HEK293T (cell line): ENCODE data around the gene RPL14.

Experiments used
- ARNT ChIP-seq: fragments of 450-650 bp; IDR thresholded peaks from 2 replicates; pipeline ENCODE4 v1.6.1; 2017; ENCODE audit warnings: mild to moderate bottlenecking
- BHLHE40 ChIP-seq: fragments of 450-650 bp; IDR thresholded peaks from 2 replicates; pipeline ENCODE4 v1.6.1; 2016; ENCODE audit warnings: mild to moderate bottlenecking, moderate library complexity, borderline replicate concordance
- CTBP1 ChIP-seq: fragments of 450-650 bp; IDR thresholded peaks from 2 replicates; pipeline ENCODE4 v1.6.1; 2016; ENCODE audit warnings: borderline replicate concordance
- ELF4 ChIP-seq: fragments of 450-650 bp; IDR thresholded peaks from 2 replicates; pipeline ENCODE4 v1.6.1; 2017; ENCODE audit warnings: antibody characterized with exemption
- FOXA1 ChIP-seq: fragments of 450-650 bp; IDR thresholded peaks from 2 replicates; pipeline ENCODE4 v1.6.1; 2016; ENCODE audit warnings: mild to moderate bottlenecking
- FOXK2 ChIP-seq: fragments of 450-650 bp; IDR thresholded peaks from 2 replicates; pipeline ENCODE4 v1.6.1; 2016; ENCODE audit warnings: mild to moderate bottlenecking
- FOXM1 ChIP-seq: fragments of 450-650 bp; IDR thresholded peaks from 2 replicates; pipeline ENCODE4 v1.6.1; 2017; ENCODE audit warnings: mild to moderate bottlenecking, borderline replicate concordance
- L3MBTL2 ChIP-seq: fragments of 450-650 bp; conservative IDR thresholded peaks from 2 replicates; pipeline ENCODE4 v1.6.1; 2016; ENCODE audit warnings: mild to moderate bottlenecking
- NFRKB ChIP-seq: fragments of 450-650 bp; IDR thresholded peaks from 2 replicates; pipeline ENCODE4 v1.6.1; 2016; ENCODE audit warnings: mild to moderate bottlenecking, moderate library complexity
- PKNOX1 ChIP-seq: fragments of 450-650 bp; IDR thresholded peaks from 2 replicates; pipeline ENCODE4 v1.6.1; 2016
- SP1 ChIP-seq: fragments of 450-650 bp; IDR thresholded peaks from 2 replicates; pipeline ENCODE4 v1.6.1; 2017
- SUZ12 ChIP-seq: fragments of 450-650 bp; IDR thresholded peaks from 2 replicates; pipeline ENCODE4 v1.6.1; 2016; ENCODE audit warnings: mild to moderate bottlenecking
- TARDBP ChIP-seq: fragments of 450-650 bp; IDR thresholded peaks from 2 replicates; pipeline ENCODE4 v1.6.1; 2016
- ZNF384 ChIP-seq: fragments of 450-650 bp; IDR thresholded peaks from 2 replicates; pipeline ENCODE4 v1.6.1; 2016

- TF ChIP-seq PKNOX1 (no peak), TARDBP (no peak), FOXK2 (no peak), SUZ12 (no peak), ZNF384 (no peak), FOXM1 (no peak), BHLHE40 (no peak), SP1 (no peak), ARNT (no peak), NFRKB (no peak), ELF4 (no peak), FOXA1 (no peak), L3MBTL2 (no peak), CTBP1 (no peak)
These were observed 6.4 kb downstream of the RPL14 start for GRCh38 chr3:40463579-40463978.
